ENCODE data around the gene NOL3.

NOL3 gene

DNA sequence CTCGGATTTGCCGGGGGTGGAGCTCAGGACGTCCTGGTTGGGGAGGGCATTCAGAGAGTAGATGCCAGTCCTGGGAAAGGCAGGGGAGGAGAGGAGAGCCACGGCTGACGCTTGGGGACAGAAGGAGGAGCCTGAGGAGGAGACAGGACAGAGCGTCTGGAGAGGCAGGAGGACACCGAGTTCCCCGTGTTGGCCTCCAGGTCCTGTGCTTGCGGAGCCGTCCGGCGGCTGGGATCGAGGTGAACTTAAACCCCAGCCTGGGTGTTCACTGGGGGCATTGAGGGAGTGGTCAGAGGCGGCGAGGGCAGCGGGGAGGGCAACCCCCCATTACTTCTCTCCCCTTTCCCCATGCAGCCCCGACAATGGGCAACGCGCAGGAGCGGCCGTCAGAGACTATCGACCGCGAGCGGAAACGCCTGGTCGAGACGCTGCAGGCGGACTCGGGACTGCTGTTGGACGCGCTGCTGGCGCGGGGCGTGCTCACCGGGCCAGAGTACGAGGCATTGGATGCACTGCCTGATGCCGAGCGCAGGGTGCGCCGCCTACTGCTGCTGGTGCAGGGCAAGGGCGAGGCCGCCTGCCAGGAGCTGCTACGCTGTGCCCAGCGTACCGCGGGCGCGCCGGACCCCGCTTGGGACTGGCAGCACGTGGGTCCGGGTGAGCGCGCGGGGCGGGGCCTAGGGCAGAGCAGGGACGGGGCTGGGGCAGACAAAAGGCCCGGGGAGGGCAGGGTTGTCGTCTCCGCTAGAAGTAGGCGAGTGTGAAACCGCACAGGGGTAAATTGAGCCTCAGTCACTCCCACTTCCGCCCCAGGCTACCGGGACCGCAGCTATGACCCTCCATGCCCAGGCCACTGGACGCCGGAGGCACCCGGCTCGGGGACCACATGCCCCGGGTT is 3.7 kb downstream of the NOL3 start:
- Histone ChIP-seq H3K27me3 (ENCODE audit: insufficient read depth, low read depth) (no peaks in the 10 kb centered on the region), H3K9ac (peak overlapping the region; percentile 43; the same call in 1 of the 2 replicates), H3K27ac (peak overlapping the region; percentile 16; the same call in 1 of the 2 replicates), H4K20me1 (ENCODE audit: insufficient read depth) (no peaks in the 10 kb centered on the region), H3K4me2 (peak overlapping the region; percentile 62), H3K79me2 (ENCODE audit: insufficient read depth, low read depth) (no peaks in the 10 kb centered on the region), H3K36me3 (ENCODE audit: insufficient read depth) (no peaks in the 10 kb centered on the region), H2AFZ (ENCODE audit: low read depth) (peak overlapping the region; percentile 86), H3K4me1 (ENCODE audit: low read depth, poor library complexity, severe bottlenecking) (peaks cover 64% of the 10 kb centered on the region), H3K4me3 (IDR thresholded peaks at IDR 0.05; ENCODE audit: insufficient read depth, low read depth, low read length) (no peak overlapping the region)
- TF ChIP-seq, protein P1, sequence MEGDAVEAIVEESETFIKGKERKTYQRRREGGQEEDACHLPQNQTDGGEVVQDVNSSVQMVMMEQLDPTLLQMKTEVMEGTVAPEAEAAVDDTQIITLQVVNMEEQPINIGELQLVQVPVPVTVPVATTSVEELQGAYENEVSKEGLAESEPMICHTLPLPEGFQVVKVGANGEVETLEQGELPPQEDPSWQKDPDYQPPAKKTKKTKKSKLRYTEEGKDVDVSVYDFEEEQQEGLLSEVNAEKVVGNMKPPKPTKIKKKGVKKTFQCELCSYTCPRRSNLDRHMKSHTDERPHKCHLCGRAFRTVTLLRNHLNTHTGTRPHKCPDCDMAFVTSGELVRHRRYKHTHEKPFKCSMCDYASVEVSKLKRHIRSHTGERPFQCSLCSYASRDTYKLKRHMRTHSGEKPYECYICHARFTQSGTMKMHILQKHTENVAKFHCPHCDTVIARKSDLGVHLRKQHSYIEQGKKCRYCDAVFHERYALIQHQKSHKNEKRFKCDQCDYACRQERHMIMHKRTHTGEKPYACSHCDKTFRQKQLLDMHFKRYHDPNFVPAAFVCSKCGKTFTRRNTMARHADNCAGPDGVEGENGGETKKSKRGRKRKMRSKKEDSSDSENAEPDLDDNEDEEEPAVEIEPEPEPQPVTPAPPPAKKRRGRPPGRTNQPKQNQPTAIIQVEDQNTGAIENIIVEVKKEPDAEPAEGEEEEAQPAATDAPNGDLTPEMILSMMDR (conservative IDR thresholded peaks at IDR 0.05; ENCODE audit: low read depth, low read length), result no peak

DNA sequence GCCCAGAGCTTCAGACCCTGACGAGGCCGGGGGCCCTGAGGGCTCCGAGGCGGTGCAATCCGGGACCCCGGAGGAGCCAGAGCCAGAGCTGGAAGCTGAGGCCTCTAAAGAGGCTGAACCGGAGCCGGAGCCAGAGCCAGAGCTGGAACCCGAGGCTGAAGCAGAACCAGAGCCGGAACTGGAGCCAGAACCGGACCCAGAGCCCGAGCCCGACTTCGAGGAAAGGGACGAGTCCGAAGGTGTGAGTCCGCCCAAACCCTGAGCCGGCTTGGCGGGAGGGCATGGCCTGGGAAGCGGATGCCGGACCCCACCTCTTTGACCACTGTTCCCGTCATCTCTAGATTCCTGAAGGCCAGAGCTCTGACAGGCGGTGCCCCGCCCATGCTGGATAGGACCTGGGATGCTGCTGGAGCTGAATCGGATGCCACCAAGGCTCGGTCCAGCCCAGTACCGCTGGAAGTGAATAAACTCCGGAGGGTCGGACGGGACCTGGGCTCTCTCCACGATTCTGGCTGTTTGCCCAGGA is 4.4 kb downstream of the NOL3 start:
- H3K27ac ChIP-seq, result peak overlapping the region; percentile 16; the same call in 1 of the 2 replicates
- H3K4me1 ChIP-seq (ENCODE audit: low read depth, poor library complexity, severe bottlenecking), result peaks cover 57% of the 10 kb centered on the region
- H4K20me1 ChIP-seq (ENCODE audit: insufficient read depth), result no peaks in the 10 kb centered on the region
- peak overlapping the region; percentile 43; the same call in 1 of the 2 replicates for H3K9ac ChIP-seq
- H3K27me3 ChIP-seq (ENCODE audit: insufficient read depth, low read depth), result no peaks in the 10 kb centered on the region
- H3K4me2 ChIP-seq, result peak overlapping the region; percentile 62
- TF ChIP-seq, protein P1 (conservative IDR thresholded peaks at IDR 0.05; ENCODE audit: low read depth, low read length), result no peak
- H3K36me3 ChIP-seq (ENCODE audit: insufficient read depth), result no peaks in the 10 kb centered on the region
- H3K79me2 ChIP-seq (ENCODE audit: insufficient read depth, low read depth), result no peaks in the 10 kb centered on the region
- peak overlapping the region; percentile 86 for H2AFZ ChIP-seq (ENCODE audit: low read depth)
- no peak overlapping the region for H3K4me3 ChIP-seq (IDR thresholded peaks at IDR 0.05; ENCODE audit: insufficient read depth, low read depth, low read length)

DNA sequence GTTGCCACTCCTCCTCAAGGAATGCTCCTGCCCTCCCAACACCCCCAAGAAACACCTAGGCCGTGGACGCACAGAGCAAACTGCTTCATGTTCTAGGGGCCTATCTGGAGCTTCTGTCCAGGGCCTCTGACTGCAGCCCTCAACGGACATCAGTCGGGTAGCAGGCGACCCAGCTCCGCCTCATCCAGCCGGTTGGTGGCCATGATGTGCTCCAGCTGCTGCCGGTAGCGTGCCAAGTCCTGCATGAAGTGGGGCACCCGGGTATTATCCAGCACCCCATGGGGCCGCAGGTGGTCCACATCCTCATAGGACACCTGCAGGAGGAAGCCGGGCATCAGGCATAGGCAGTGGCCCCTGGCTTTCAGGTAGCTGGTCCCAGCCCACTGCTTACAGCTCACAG is 6.3 kb downstream of the NOL3 start:
- Histone ChIP-seq H2AFZ (ENCODE audit: low read depth) (no peak overlapping the region), H3K4me2 (no peak overlapping the region), H3K4me1 (ENCODE audit: low read depth, poor library complexity, severe bottlenecking) (peaks cover 43% of the 10 kb centered on the region), H4K20me1 (ENCODE audit: insufficient read depth) (no peaks in the 10 kb centered on the region), H3K36me3 (ENCODE audit: insufficient read depth) (no peaks in the 10 kb centered on the region), H3K4me3 (IDR thresholded peaks at IDR 0.05; ENCODE audit: insufficient read depth, low read depth, low read length) (no peak overlapping the region), H3K79me2 (ENCODE audit: insufficient read depth, low read depth) (no peaks in the 10 kb centered on the region), H3K27me3 (ENCODE audit: insufficient read depth, low read depth) (no peaks in the 10 kb centered on the region), H3K9ac (no peak overlapping the region), H3K27ac (no peak overlapping the region)
- TF ChIP-seq, protein P1 (conservative IDR thresholded peaks at IDR 0.05; ENCODE audit: low read depth, low read length), result no peak

DNA sequence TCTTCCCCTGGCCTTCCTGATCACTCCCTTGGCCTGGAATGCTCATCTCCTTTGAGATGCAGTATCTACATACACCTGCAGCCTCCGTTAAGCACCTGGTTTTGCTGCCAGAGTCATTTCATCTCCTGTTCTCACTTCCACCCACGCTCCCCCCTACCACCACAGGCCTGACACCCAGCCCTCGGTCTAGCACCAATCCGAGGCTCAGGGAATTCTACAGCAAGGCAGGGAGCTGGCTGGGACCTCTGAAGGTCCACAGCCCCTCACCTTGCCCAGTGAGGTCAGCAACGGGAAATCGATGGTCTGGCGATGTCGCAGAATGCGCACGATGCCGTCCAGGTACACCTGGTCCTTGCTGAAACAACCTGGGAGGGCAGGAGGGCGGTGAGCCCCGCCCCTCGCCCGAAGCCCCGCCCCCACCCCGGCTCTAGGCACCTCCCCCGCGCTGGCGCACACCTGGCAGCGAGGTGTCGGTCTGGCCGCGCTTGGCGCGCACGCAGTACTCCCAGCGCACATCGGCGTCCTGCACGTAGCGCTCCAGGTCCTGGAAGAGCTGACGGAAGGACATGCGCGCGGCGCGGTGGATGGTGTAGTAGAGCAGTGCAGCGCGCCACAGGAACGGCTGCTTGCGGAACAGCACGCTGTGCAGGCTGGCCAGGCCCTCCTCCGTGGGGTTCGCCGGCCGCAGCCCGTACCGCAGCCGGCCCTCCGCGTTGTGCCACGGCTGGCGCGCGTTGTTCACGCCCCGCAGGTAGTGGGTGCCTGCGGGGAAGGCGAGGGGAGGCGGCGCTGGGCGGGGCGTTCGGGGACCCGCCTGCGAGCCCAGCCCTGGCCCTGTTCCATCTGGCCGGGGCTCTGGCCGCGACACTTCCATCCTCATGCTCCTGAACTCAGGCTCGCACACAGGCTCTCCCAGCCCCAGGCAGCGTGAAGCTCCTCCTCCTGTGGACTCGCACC is 7.7 kb downstream of the NOL3 start:
- Histone ChIP-seq H3K9ac (no peak overlapping the region), H3K4me1 (ENCODE audit: low read depth, poor library complexity, severe bottlenecking) (peaks cover 40% of the 10 kb centered on the region), H2AFZ (ENCODE audit: low read depth) (peak overlapping the region; percentile 47), H3K27me3 (ENCODE audit: insufficient read depth, low read depth) (no peaks in the 10 kb centered on the region), H3K4me2 (peak overlapping the region; percentile 63), H4K20me1 (ENCODE audit: insufficient read depth) (no peaks in the 10 kb centered on the region), H3K79me2 (ENCODE audit: insufficient read depth, low read depth) (no peaks in the 10 kb centered on the region), H3K4me3 (IDR thresholded peaks at IDR 0.05; ENCODE audit: insufficient read depth, low read depth, low read length) (no peak overlapping the region), H3K27ac (no peak overlapping the region), H3K36me3 (ENCODE audit: insufficient read depth) (no peaks in the 10 kb centered on the region)
- TF ChIP-seq, protein P1 (conservative IDR thresholded peaks at IDR 0.05; ENCODE audit: low read depth, low read length), result no peak
